Measurements from ENCODE around the gene SLC22A14.
"Not testable (repeated sequence)": the region's sequence is repeated elsewhere in the genome, so short reads cannot be mapped to it uniquely, and the experiment has no call there.

The SLC22A14 gene

GRCh38 chr3:38274864-38275649 is 7.0 kb upstream of the SLC22A14 start:
- no peak for DNase-seq

- no peak for DNase-seq
These were observed 6.4 kb upstream of the SLC22A14 start for GRCh38 chr3:38275658-38276057.

- no peak for DNase-seq
These were observed 5.8 kb upstream of the SLC22A14 start for GRCh38 chr3:38276081-38276916.

GRCh38 chr3:38276917-38277630 is 5.0 kb upstream of the SLC22A14 start:
- no peak for DNase-seq

- DNase-seq = no peak
These were observed 3.3 kb upstream of the SLC22A14 start for GRCh38 chr3:38278841-38279240.

GRCh38 chr3:38283810-38284755 is 2.0 kb downstream of the SLC22A14 start:
- no peak for DNase-seq

- no peak for DNase-seq
These were observed 2.7 kb downstream of the SLC22A14 start for GRCh38 chr3:38284756-38285150.

- DNase-seq = not testable (repeated sequence)
These were observed 7.5 kb downstream of the SLC22A14 start for GRCh38 chr3:38289286-38290217.

GRCh38 chr3:38297053-38297452 is 15.0 kb downstream of the SLC22A14 start:
- DNase-seq = not testable (repeated sequence)

GRCh38 chr3:38297537-38297936 is 15.4 kb downstream of the SLC22A14 start:
- no peak for DNase-seq

GRCh38 chr3:38297947-38298711 is 16.0 kb downstream of the SLC22A14 start:
- DNase-seq = no peak

GRCh38 chr3:38306941-38307340 is 24.8 kb downstream of the SLC22A14 start:
- DNase-seq = no peak

- DNase-seq = no peak
These were observed 25.5 kb downstream of the SLC22A14 start for GRCh38 chr3:38307599-38307998.

- DNase-seq = no peak
These were observed 26.4 kb downstream of the SLC22A14 start for GRCh38 chr3:38308456-38308855.

GRCh38 chr3:38311476-38311875 is 29.4 kb downstream of the SLC22A14 start:
- no peak for DNase-seq

GRCh38 chr3:38311941-38312340 is 29.8 kb downstream of the SLC22A14 start:
- DNase-seq = no peak

- DNase-seq = no peak
These were observed 30.3 kb downstream of the SLC22A14 start for GRCh38 chr3:38312356-38312755.

- DNase-seq = no peak
These were observed 31.2 kb downstream of the SLC22A14 start for GRCh38 chr3:38313263-38313662.

- DNase-seq = no peak
These were observed 31.6 kb downstream of the SLC22A14 start for GRCh38 chr3:38313695-38314094.

GRCh38 chr3:38314112-38314763 is 32.1 kb downstream of the SLC22A14 start:
- DNase-seq = no peak

Measured in amniotic stem cell (primary cell).